Cardiac muscle cell (in vitro differentiated cells and primary cell): ENCODE results near the gene CACNA2D1. TPM values are rescaled to one million over a fixed set of nuclear protein-coding genes. Genes with fewer than 3 reads are reported as not detected.

Source experiments
- DNase-seq, 2 donors: peaks; one replicate each; pipeline versions ENCODE4 v3.0.0 to v3.0.0-alpha.2; 2010 to 2017; ENCODE audit warnings: low read depth in 1 of 2, low spot score in 1 of 2
- H3K27ac ChIP-seq: fragments of 200-600 bp; sonication (generic); 2 replicates; pipeline ENCODE4 v1.5.1; 2016
- H3K27me3 ChIP-seq: fragments of 200-600 bp; sonication (generic); 2 replicates; pipeline ENCODE4 v1.6.0; 2016; ENCODE audit warnings: control low read depth
- H3K36me3 ChIP-seq: fragments of 200-600 bp; sonication (generic); 2 replicates; pipeline ENCODE4 v1.5.1; 2016; ENCODE audit warnings: control low read depth
- H3K4me1 ChIP-seq: fragments of 200-600 bp; sonication (generic); 2 replicates; pipeline ENCODE4 v1.8.1; 2017; ENCODE audit warnings: low read depth, mild to moderate bottlenecking, mixed run types
- H3K4me3 ChIP-seq: fragments of 200-600 bp; sonication (generic); 2 replicates; pipeline ENCODE4 v1.5.1; 2016; ENCODE audit warnings: mild to moderate bottlenecking
- H3K9me3 ChIP-seq: fragments of 200-600 bp; sonication (generic); 2 replicates; pipeline ENCODE4 v1.5.1; 2017; ENCODE audit warnings: low read depth, mild to moderate bottlenecking, control low read depth
- CTCF ChIP-seq: IDR thresholded peaks from 2 replicates; pipeline ENCODE4 v1.5.1; 2012; ENCODE audit warnings: low read depth, mild to moderate bottlenecking, low read length
- polyA plus RNA-seq: library from polyadenylated mRNA; unstranded; fragments of >200 nt; fragmentation: Nextera tagmentation; extraction: Ambion mirVana; gene quantifications from 2 replicates; pipeline ENCODE4 v1.2.1, GENCODE V29; 2016
- total RNA-seq: library from RNA; depleted of rRNA; stranded (reverse); fragments of >200 nt; gene quantifications from 2 replicates; pipeline ENCODE4 v1.2.3, GENCODE V29; 2016

CACNA2D1 gene
- total and polyA plus RNA-seq, 2 experiments from 2014 or later, result 4.5 to 20.3 TPM

GRCh38 chr7:82343716-82344115 lies 99.9 kb downstream of the CACNA2D1 start:
- H3K36me3 ChIP-seq, result no peaks in the 10 kb centered on the region
- H3K27ac ChIP-seq, result no peak overlapping the region
- H3K4me1 ChIP-seq, result no peaks in the 10 kb centered on the region
- no peak overlapping the region for H3K4me3 ChIP-seq
- H3K27me3 ChIP-seq, result no peaks in the 10 kb centered on the region
- H3K9me3 ChIP-seq, result no peaks in the 10 kb centered on the region
- no peak for DNase-seq
- TF ChIP-seq CTCF, result no peak

- no peaks in the 10 kb centered on the region for H3K36me3 ChIP-seq
- H3K9me3 ChIP-seq, result no peaks in the 10 kb centered on the region
- TF ChIP-seq CTCF, result no peak
- no peak for DNase-seq
- H3K27me3 ChIP-seq, result no peaks in the 10 kb centered on the region
- no peak overlapping the region for H3K27ac ChIP-seq
- H3K4me1 ChIP-seq, result no peaks in the 10 kb centered on the region
- no peak overlapping the region for H3K4me3 ChIP-seq
Observed at GRCh38 chr7:82339958-82340357, 103.6 kb downstream of the CACNA2D1 start.

- TF ChIP-seq CTCF, result peak; percentile 8
- Histone ChIP-seq H3K36me3 (no peaks in the 10 kb centered on the region), H3K4me1 (no peaks in the 10 kb centered on the region), H3K27ac (no peak overlapping the region), H3K4me3 (no peak overlapping the region), H3K9me3 (no peaks in the 10 kb centered on the region), H3K27me3 (no peaks in the 10 kb centered on the region)
- peak; percentile 18 to 33 for DNase-seq
Observed at GRCh38 chr7:82335927-82336326, 107.7 kb downstream of the CACNA2D1 start.

DNA sequence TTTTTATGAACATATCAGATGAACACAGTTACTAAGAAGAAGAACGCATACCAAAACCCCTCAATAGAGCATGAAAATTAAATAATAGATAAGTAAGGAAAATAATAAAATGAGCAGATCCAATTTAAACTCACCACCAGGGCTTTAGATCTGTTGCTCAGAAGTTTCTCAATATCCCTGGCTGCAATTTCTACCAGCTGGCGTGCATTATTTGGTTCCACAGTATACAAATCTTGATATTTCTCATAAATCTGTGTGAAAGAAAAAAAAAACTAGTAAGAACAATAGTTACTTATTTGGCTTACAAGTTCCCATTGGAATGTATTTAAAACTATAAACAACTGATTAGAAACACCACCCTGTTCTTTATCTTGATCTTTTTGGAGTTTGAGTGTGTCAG lies 108.6 kb downstream of the CACNA2D1 start:
- no peak for TF ChIP-seq CTCF

GRCh38 chr7:82331234-82331633 lies 112.3 kb downstream of the CACNA2D1 start:
- no peaks in the 10 kb centered on the region for H3K36me3 ChIP-seq
- no peak for DNase-seq
- no peaks in the 10 kb centered on the region for H3K9me3 ChIP-seq
- H3K4me3 ChIP-seq, result no peak overlapping the region
- H3K27ac ChIP-seq, result no peak overlapping the region
- H3K4me1 ChIP-seq, result no peaks in the 10 kb centered on the region
- no peak for TF ChIP-seq CTCF
- H3K27me3 ChIP-seq, result no peaks in the 10 kb centered on the region

More for the DNA sequence above, 108.6 kb downstream of the CACNA2D1 start:
- Histone ChIP-seq H3K4me3 (no peak overlapping the region), H3K9me3 (no peaks in the 10 kb centered on the region), H3K36me3 (no peaks in the 10 kb centered on the region), H3K27me3 (no peaks in the 10 kb centered on the region), H3K4me1 (no peaks in the 10 kb centered on the region), H3K27ac (no peak overlapping the region)
- no peak for DNase-seq

DNA sequence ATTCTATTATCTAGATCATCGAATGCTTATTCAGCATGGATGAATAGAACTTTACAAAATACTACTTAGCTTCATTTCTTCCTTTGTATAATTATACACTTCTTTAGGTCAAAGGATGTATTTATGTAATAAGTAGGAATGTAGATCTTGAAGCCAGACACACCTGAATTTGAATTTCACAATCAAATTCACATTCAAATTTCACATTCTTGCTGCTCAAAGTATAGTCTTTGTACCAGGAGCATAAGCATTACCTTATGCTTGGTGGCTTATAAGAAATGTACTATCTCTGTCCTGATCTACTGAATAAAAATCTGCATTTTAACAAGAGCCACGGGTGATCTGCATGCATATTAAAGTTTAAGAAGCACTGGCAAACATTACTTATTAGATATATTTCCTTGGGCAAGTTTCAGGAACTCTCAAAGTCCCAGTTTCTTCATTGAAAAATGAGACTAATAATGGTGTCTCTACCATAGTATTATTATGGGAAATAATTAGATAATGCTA lies 112.8 kb downstream of the CACNA2D1 start:
- Histone ChIP-seq H3K27ac (no peak overlapping the region), H3K9me3 (no peaks in the 10 kb centered on the region)
- no peak for TF ChIP-seq CTCF

More for the DNA sequence above, 112.8 kb downstream of the CACNA2D1 start:
- no peak overlapping the region for H3K4me3 ChIP-seq
- no peaks in the 10 kb centered on the region for H3K27me3 ChIP-seq
- H3K4me1 ChIP-seq, result no peaks in the 10 kb centered on the region
- DNase-seq, result no peak
- H3K36me3 ChIP-seq, result no peaks in the 10 kb centered on the region
